ENCODE measurements around the gene PRKCE.

The PRKCE gene

GRCh38 chr2:45960057-45960863, 308.8 kb downstream of the PRKCE start:
- TF ChIP-seq CTCF (conservative IDR thresholded peaks at IDR 0.05; ENCODE audit: low read depth): no peak
- no peak for DNase-seq (ENCODE audit: low spot score)
- CTCF ChIA-PET: no interaction called here
- H3K27ac ChIP-seq: no peak overlapping the region
- POLR2A ChIA-PET (ENCODE audit: low non-redundant PET): no interaction called here

GRCh38 chr2:45962177-45962921, 310.9 kb downstream of the PRKCE start:
- POLR2A ChIA-PET (ENCODE audit: low non-redundant PET): no interaction called here
- DNase-seq (ENCODE audit: low spot score): no peak
- CTCF ChIA-PET: interaction anchor here (0.6 to 0.7 kb wide), 2 partner anchors 31 to 306 kb away, joined by 3 read pairs; no protein-coding TSS in a partner anchor
- H3K27ac ChIP-seq: peak overlapping the region; percentile 97
- TF ChIP-seq CTCF (conservative IDR thresholded peaks at IDR 0.05; ENCODE audit: low read depth): no peak

- DNase-seq (ENCODE audit: low spot score): peak; percentile 50
- POLR2A ChIA-PET (ENCODE audit: low non-redundant PET): no interaction called here
- CTCF ChIA-PET: interaction anchor here (0.6 to 0.8 kb wide), 3 partner anchors 26 to 1041 kb away, joined by 3 to 4 read pairs (median 4); no protein-coding TSS in a partner anchor
- TF ChIP-seq CTCF (conservative IDR thresholded peaks at IDR 0.05; ENCODE audit: low read depth): no peak
- peak overlapping the region; percentile 97 for H3K27ac ChIP-seq
Observed at GRCh38 chr2:45963816-45964215, 312.3 kb downstream of the PRKCE start.

- no peak for TF ChIP-seq CTCF (conservative IDR thresholded peaks at IDR 0.05; ENCODE audit: low read depth)
- H3K27ac ChIP-seq: peak overlapping the region; percentile 97
- CTCF ChIA-PET: interaction anchor here (0.6 to 0.8 kb wide), 3 partner anchors 26 to 1040 kb away, joined by 3 to 4 read pairs (median 4); no protein-coding TSS in a partner anchor
- DNase-seq (ENCODE audit: low spot score): peak; percentile 94
- POLR2A ChIA-PET (ENCODE audit: low non-redundant PET): no interaction called here
Observed at GRCh38 chr2:45964223-45964841, 312.9 kb downstream of the PRKCE start.

GRCh38 chr2:45964906-45965305, 313.4 kb downstream of the PRKCE start:
- CTCF ChIA-PET: no interaction called here
- no peak for DNase-seq (ENCODE audit: low spot score)
- POLR2A ChIA-PET (ENCODE audit: low non-redundant PET): no interaction called here
- H3K27ac ChIP-seq: no peak overlapping the region
- no peak for TF ChIP-seq CTCF (conservative IDR thresholded peaks at IDR 0.05; ENCODE audit: low read depth)

- H3K27ac ChIP-seq: no peak overlapping the region
- CTCF ChIA-PET: no interaction called here
Observed at GRCh38 chr2:45965871-45966498, 314.5 kb downstream of the PRKCE start.

More at GRCh38 chr2:45965871-45966498, 314.5 kb downstream of the PRKCE start:
- POLR2A ChIA-PET (ENCODE audit: low non-redundant PET): no interaction called here
- no peak for TF ChIP-seq CTCF (conservative IDR thresholded peaks at IDR 0.05; ENCODE audit: low read depth)
- no peak for DNase-seq (ENCODE audit: low spot score)

All from RWPE1 (cell line).